K562 (cell line): ENCODE results near the gene HOXB8. TPM values are rescaled to one million over a fixed set of nuclear protein-coding genes. Genes with fewer than 3 reads are reported as not detected.
A peak's percentile ranks its signal among the peaks of the same experiment; 100 is the strongest.

Source experiments
- ATF3 ChIP-seq, 2 experiments: fragments of 450-650 bp in 1 of 2; sonication (generic) in 1 of 2; formaldehyde crosslinking in 1 of 2; IDR thresholded peaks in 1 of 2; conservative IDR thresholded peaks in 1 of 2; 2 replicates each; pipeline versions ENCODE4 v1.6.1 to v1.8.1; 2016 to 2023; ENCODE audit warnings: mild to moderate bottlenecking in 2 of 2, moderate library complexity in 2 of 2, inconsistent platforms in 1 of 2, missing genetic modification reagents in 1 of 2
- CREB1 ChIP-seq, 2 experiments: sonication (generic) in 1 of 2; formaldehyde crosslinking in 1 of 2; IDR thresholded peaks; 2 replicates each; pipeline versions ENCODE4 v1.6.1 to v1.8.0; 2012 to 2022; ENCODE audit warnings: inconsistent platforms in 1 of 2, mild to moderate bottlenecking in 1 of 2, missing genetic modification reagents in 1 of 2, moderate library complexity in 1 of 2
- HOMEZ ChIP-seq: fragments of 250-450 bp; sonication (Bioruptor Pico); IDR thresholded peaks from 2 replicates; pipeline ENCODE4 v1.4.0; 2020; ENCODE audit warnings: mild to moderate bottlenecking, moderate library complexity
- JUNB ChIP-seq: fragments of 450-650 bp; formaldehyde crosslinking; conservative IDR thresholded peaks from 2 replicates; pipeline ENCODE4 v1.4.0; 2020; ENCODE audit warnings: mild to moderate bottlenecking
- MAZ ChIP-seq, 2 experiments: fragments of 450-650 bp in 1 of 2; sonication (generic) in 1 of 2; formaldehyde crosslinking; IDR thresholded peaks in 1 of 2; conservative IDR thresholded peaks in 1 of 2; 2 replicates each; pipeline versions ENCODE4 v1.4.0 to v1.5.0; 2020; ENCODE audit warnings: mild to moderate bottlenecking in 1 of 2, missing genetic modification reagents in 1 of 2
- MIER1 ChIP-seq: fragments of 450-650 bp; IDR thresholded peaks from 2 replicates; pipeline ENCODE4 v1.6.1; 2016; ENCODE audit warnings: antibody characterized with exemption, mild to moderate bottlenecking, low read depth
- RBM34 ChIP-seq: fragments of 200-400 bp; formaldehyde crosslinking; IDR thresholded peaks from 2 replicates; pipeline ENCODE4 v1.6.1; 2018; ENCODE audit warnings: low read length, borderline replicate concordance; ENCODE audit not compliant: insufficient read depth
- SFPQ ChIP-seq: fragments of 200-400 bp; formaldehyde crosslinking; IDR thresholded peaks from 2 replicates; pipeline ENCODE4 v1.6.1; 2017; ENCODE audit warnings: mild to moderate bottlenecking, low read depth, low read length, moderate library complexity
- SNRNP70 ChIP-seq: fragments of 200-400 bp; formaldehyde crosslinking; optimal IDR thresholded peaks from 2 replicates; pipeline ENCODE3; 2017; ENCODE audit warnings: low read depth, low read length
- SRSF1 ChIP-seq: fragments of 200-400 bp; formaldehyde crosslinking; IDR thresholded peaks from 2 replicates; pipeline ENCODE4 v1.6.1; 2017; ENCODE audit warnings: mild to moderate bottlenecking, low read depth, low read length, moderate library complexity
- ZNF24 ChIP-seq: fragments of 450-650 bp; IDR thresholded peaks from 2 replicates; pipeline ENCODE4 v1.6.1; 2016
- ZNF717 ChIP-seq: fragments of 250-450 bp; sonication (Bioruptor Pico); IDR thresholded peaks from 2 replicates; pipeline ENCODE4 v1.5.0; 2021
- ZNF766 ChIP-seq: fragments of 200-800 bp; sonication (Bioruptor generic); conservative IDR thresholded peaks from 2 replicates; pipeline ENCODE4 v1.6.1; 2016; ENCODE audit warnings: missing genetic modification characterization, missing compliant biosample characterization
- polyA plus RNA-seq, 8 experiments: library from polyadenylated mRNA; depleted of rRNA in 4 of 8; stranded (reverse) in 5 of 8; unstranded in 3 of 8; fragments of >200 nt; fragmentation: Nextera tagmentation in 2 of 8; fragmentation: Illumina TruSeq in 1 of 8; extraction: Ambion mirVana in 2 of 8; extraction: Trizol in 1 of 8; gene quantifications; 2 replicates each; pipeline versions ENCODE4 v1.2.1 to v1.2.3, GENCODE V29; 2011 to 2014; ENCODE audit warnings: inconsistent platforms in 1 of 8, missing spikeins in 1 of 8
- total RNA-seq, 7 experiments: library from RNA; depleted of rRNA in 6 of 7; stranded (reverse); fragments of >200 nt in 6 of 7; fragmentation: Illumina TruSeq in 2 of 7; extraction: Trizol in 2 of 7; gene quantifications; 2 replicates each; pipeline versions ENCODE4 v1.2.1 to v1.2.3, GENCODE V29; 2011 to 2021; ENCODE audit warnings: low replicate concordance in 1 of 7
- TF ChIP-seq, protein P1 (sequence below): fragments of 450-650 bp; IDR thresholded peaks from 2 replicates; pipeline ENCODE4 v1.6.1; 2018; ENCODE audit not compliant: partially characterized antibody

HOXB8 gene
- total and polyA plus RNA-seq, 9 of the 15 experiments (the other 6 are each of a cell fraction or from before 2014, with no cell fraction given) = 0.52 to 23.8 (median 3.6) TPM

GRCh38 chr17:48618256-48618896 is 3.3 kb upstream of the HOXB8 start (continued):
- TF ChIP-seq SFPQ (no peak), SRSF1 (no peak), ATF3 (IDR thresholded peaks at IDR 0.05) (no peak), ATF3 (CRISPR knock-in tag; conservative IDR thresholded peaks at IDR 0.05) (no peak), JUNB (no peak), MIER1 (no peak), ZNF717 (no peak), MAZ (CRISPR knock-in tag; conservative IDR thresholded peaks at IDR 0.05 in 1 of 2, IDR thresholded peaks at IDR 0.05 in 1 of 2) (peak in 1 of 2 experiments; percentile 65; a peak in 2 of 4 replicates), CREB1 (IDR thresholded peaks at IDR 0.05) (no peak), CREB1 (CRISPR knock-in tag; IDR thresholded peaks at IDR 0.05) (no peak), SNRNP70 (no peak), HOMEZ (CRISPR knock-in tag) (no peak), ZNF766 (CRISPR knock-in tag) (no peak), ZNF24 (no peak), RBM34 (no peak)
- TF ChIP-seq, protein P1, sequence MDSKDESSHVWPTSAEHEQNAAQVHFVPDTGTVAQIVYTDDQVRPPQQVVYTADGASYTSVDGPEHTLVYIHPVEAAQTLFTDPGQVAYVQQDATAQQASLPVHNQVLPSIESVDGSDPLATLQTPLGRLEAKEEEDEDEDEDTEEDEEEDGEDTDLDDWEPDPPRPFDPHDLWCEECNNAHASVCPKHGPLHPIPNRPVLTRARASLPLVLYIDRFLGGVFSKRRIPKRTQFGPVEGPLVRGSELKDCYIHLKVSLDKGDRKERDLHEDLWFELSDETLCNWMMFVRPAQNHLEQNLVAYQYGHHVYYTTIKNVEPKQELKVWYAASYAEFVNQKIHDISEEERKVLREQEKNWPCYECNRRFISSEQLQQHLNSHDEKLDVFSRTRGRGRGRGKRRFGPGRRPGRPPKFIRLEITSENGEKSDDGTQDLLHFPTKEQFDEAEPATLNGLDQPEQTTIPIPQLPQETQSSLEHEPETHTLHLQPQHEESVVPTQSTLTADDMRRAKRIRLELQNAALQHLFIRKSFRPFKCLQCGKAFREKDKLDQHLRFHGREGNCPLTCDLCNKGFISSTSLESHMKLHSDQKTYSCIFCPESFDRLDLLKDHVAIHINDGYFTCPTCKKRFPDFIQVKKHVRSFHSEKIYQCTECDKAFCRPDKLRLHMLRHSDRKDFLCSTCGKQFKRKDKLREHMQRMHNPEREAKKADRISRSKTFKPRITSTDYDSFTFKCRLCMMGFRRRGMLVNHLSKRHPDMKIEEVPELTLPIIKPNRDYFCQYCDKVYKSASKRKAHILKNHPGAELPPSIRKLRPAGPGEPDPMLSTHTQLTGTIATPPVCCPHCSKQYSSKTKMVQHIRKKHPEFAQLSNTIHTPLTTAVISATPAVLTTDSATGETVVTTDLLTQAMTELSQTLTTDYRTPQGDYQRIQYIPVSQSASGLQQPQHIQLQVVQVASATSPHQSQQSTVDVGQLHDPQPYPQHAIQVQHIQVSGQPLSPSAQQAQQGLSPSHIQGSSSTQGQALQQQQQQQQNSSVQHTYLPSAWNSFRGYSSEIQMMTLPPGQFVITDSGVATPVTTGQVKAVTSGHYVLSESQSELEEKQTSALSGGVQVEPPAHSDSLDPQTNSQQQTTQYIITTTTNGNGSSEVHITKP = no peak
